B cell (primary cell): ENCODE measurements around the gene USP36. TPM values are rescaled to one million over a fixed set of nuclear protein-coding genes. Genes with fewer than 3 reads are reported as not detected.

ENCODE experiments used
- ATAC-seq: fragments of 200-7000 bp; cut with Tn5 transposase; one replicate; pipeline ENCODE4 v1.10.0; 2021; ENCODE audit warnings: low read depth, mild to moderate bottlenecking, moderate number of reproducible peaks, moderate library complexity
- CTCF ChIA-PET: fragments of 350-600 bp; sonication (Branson Sonifier 250); formaldehyde crosslinking; loops from one replicate; lab custom pipeline; 2021; ENCODE audit warnings: antibody characterized with exemption, inconsistent platforms; lab: Charles Lee
- POLR2A ChIA-PET: fragments of 350-600 bp; sonication (Branson Sonifier 250); formaldehyde crosslinking; loops from one replicate; lab custom pipeline; 2021; ENCODE audit warnings: antibody characterized with exemption; lab: Charles Lee
- DNase-seq: peaks from one replicate; pipeline ENCODE4 v3.0.0; 2013
- H2AFZ ChIP-seq: 2 replicates; pipeline ENCODE4 v1.6.1; 2012; ENCODE audit warnings: mild to moderate bottlenecking, low read depth, low read length; ENCODE audit not compliant: insufficient read depth, poor library complexity, severe bottlenecking
- H3K27ac ChIP-seq, 2 donors: 1 replicate in 1 of 2; 2 replicates in 1 of 2; pipeline ENCODE4 v1.5.1; 2012 to 2013; ENCODE audit warnings: low read length in 2 of 2, mild to moderate bottlenecking in 2 of 2, moderate library complexity in 1 of 2
- H3K27me3 ChIP-seq, 4 experiments: fragments of 200-600 bp in 1 of 4; sonication (generic) in 1 of 4; replicated peaks in 1 of 4; 1 replicate in 2 of 4; 2 replicates in 2 of 4; pipeline versions ENCODE4 v1.6.1 to v1.7.0; 2013 to 2016; ENCODE audit warnings: low read length in 3 of 4, mild to moderate bottlenecking in 2 of 4, mixed read lengths in 1 of 4, moderate library complexity in 1 of 4; ENCODE audit not compliant: insufficient read depth in 4 of 4, control insufficient read depth in 3 of 4; ENCODE audit errors: control extremely low read depth in 1 of 4
- H3K36me3 ChIP-seq, 2 experiments: replicated peaks in 1 of 2; 1 replicate in 1 of 2; 2 replicates in 1 of 2; pipeline versions ENCODE4 v1.6.1 to v1.7.1; 2013; ENCODE audit warnings: low read length in 1 of 2; ENCODE audit not compliant: insufficient read depth in 2 of 2, control insufficient read depth in 1 of 2; ENCODE audit errors: control extremely low read depth in 1 of 2, extremely low read depth in 1 of 2
- H3K4me1 ChIP-seq, 2 donors: fragments of 200-600 bp in 1 of 2; sonication (generic) in 1 of 2; 1 replicate in 1 of 2; 2 replicates in 1 of 2; pipeline versions ENCODE4 v1.5.1 to v1.6.1; 2013 to 2017; ENCODE audit warnings: low read length in 2 of 2; ENCODE audit not compliant: control insufficient read depth in 2 of 2, insufficient read depth in 2 of 2
- H3K4me2 ChIP-seq: replicated peaks from 2 replicates; pipeline ENCODE3; 2012; ENCODE audit warnings: mild to moderate bottlenecking, low read depth, low read length; ENCODE audit not compliant: poor library complexity, severe bottlenecking
- H3K4me3 ChIP-seq, 5 experiments: fragments of 200-600 bp in 1 of 5; sonication (generic) in 1 of 5; 1 replicate in 3 of 5; 2 replicates in 2 of 5; pipeline versions ENCODE4 v1.5.1 to v1.7.0; 2011 to 2016; ENCODE audit warnings: low read length in 4 of 5, mild to moderate bottlenecking in 4 of 5, low read depth in 2 of 5, control low read depth in 1 of 5, moderate library complexity in 1 of 5; ENCODE audit not compliant: insufficient read depth in 1 of 5; ENCODE audit errors: control extremely low read depth in 1 of 5, extremely low read depth in 1 of 5
- H3K79me2 ChIP-seq: fragments of 200-600 bp; sonication (generic); one replicate; pipeline ENCODE4 v1.6.0; 2016; ENCODE audit warnings: low read length; ENCODE audit not compliant: control insufficient read depth, insufficient read depth
- H3K9ac ChIP-seq: fragments of 200-600 bp; sonication (generic); 2 replicates; pipeline ENCODE4 v1.6.1; 2017; ENCODE audit warnings: mild to moderate bottlenecking, low read length, moderate library complexity
- H3K9me3 ChIP-seq, 3 donors: one replicate each; pipeline versions ENCODE4 v1.6.1 to v1.7.1; 2013; ENCODE audit warnings: low read length in 2 of 3; ENCODE audit not compliant: control insufficient read depth in 2 of 3, insufficient read depth in 1 of 3; ENCODE audit errors: control extremely low read depth in 1 of 3
- H4K20me1 ChIP-seq: 2 replicates; pipeline ENCODE4 v1.6.0; 2012; ENCODE audit warnings: mild to moderate bottlenecking, low read length; ENCODE audit not compliant: insufficient read depth, control insufficient read depth, poor library complexity, severe bottlenecking
- H3K27ac Mint-ChIP-seq: one replicate; pipeline ENCODE4 v1.8.0; 2021; ENCODE audit warnings: mixed read lengths
- H3K27me3 Mint-ChIP-seq: one replicate; pipeline ENCODE4 v1.8.0; 2021; ENCODE audit warnings: mixed read lengths
- H3K4me1 Mint-ChIP-seq: one replicate; pipeline ENCODE4 v1.8.0; 2021; ENCODE audit warnings: mixed read lengths
- H3K4me3 Mint-ChIP-seq: one replicate; pipeline ENCODE4 v1.8.0; 2021; ENCODE audit warnings: mixed read lengths
- H3K9me3 Mint-ChIP-seq: one replicate; pipeline ENCODE4 v1.8.0; 2022; ENCODE audit warnings: mixed read lengths; ENCODE audit not compliant: insufficient read depth
- EZH2 ChIP-seq: IDR thresholded peaks from 2 replicates; pipeline ENCODE4 v1.6.1; 2012; ENCODE audit warnings: borderline replicate concordance, low read depth, mild to moderate bottlenecking, moderate library complexity, low read length; ENCODE audit not compliant: insufficient read depth, poor library complexity, severe bottlenecking
- WGBS: methylation state at CpG from one replicate; pipeline ENCODE4 v1.1.5; 2013; ENCODE audit warnings: missing lambda C conversion rate; ENCODE audit not compliant: insufficient coverage; 5-methylcytosine and 5-hydroxymethylcytosine counted together
- intact Hi-C: fragments of 100-400 bp; cut with micrococcal nuclease; formaldehyde crosslinking; loops from one replicate; pipeline ENCODE4 v1.10.0; 2022
- polyA plus RNA-seq: library from polyadenylated mRNA; depleted of rRNA; stranded (reverse); fragments of >200 nt; gene quantifications from 2 replicates; pipeline ENCODE4 v1.2.3, GENCODE V29; 2012
- total RNA-seq, 2 donors: library from RNA; stranded (reverse); fragments of 120-200 nt in 1 of 2; gene quantifications; 1 replicate in 1 of 2; 2 replicates in 1 of 2; pipeline versions ENCODE4 v1.2.3 to v1.2.4, GENCODE V29; 2013 to 2022
- TF ChIP-seq, protein P1 (sequence below): fragments of 200-600 bp; IDR thresholded peaks from one replicate; pipeline ENCODE4 v1.8.0; 2022; ENCODE audit warnings: antibody characterized with exemption, mild to moderate bottlenecking

The USP36 gene
- total and polyA plus RNA-seq, 2 donors (not counting 1 experiment from before 2014, with no cell fraction given), result 52.2 to 137 TPM

DNA sequence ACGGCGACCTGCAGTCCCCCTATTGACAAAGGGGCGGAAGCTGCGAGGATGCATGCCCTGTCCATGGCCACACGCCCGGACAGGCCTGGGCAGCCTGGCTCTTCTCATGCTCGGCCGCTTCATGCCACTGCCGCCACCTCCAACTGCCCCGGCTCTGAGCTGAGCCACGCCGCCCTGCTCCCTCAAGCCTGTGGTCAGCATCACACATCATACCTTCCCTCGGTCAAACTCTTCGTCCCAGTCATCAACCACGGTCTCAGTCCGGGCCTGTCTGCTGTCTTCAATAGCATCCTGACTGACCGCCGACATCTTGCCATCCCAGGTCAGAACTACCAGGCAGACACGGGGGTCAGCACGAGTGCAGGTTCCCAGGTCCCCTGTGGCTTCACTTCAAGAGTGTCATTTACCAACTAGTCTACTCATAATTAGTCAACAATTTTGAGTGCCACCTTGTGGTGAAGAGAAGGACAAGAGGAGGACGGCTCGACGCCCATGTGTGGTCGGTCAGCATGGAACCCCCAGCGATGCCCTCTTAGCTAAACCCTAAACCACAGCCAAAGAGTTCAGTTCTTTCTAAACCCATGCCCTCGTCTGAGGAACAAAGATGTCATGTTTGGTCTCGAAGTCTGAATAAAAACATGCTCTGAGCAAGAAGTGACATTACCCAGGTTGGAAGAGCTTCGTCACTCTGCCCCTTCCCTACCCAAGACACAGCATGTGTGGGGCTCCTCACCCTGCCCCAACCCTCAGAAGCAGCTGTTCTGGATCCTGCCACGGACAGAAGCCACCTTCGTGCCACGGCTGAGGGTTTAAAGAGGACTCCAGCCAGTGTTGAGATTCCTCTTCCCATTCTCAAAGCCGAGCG lies 41.7 kb downstream of the USP36 start:
- no peak overlapping the region for H2AFZ ChIP-seq
- no peak overlapping the region for H3K4me3 Mint-ChIP-seq
- WGBS, result 97% methylated on average over 27 of the region's 33 CpGs
- ATAC-seq, result peak; percentile 56
- H3K27ac Mint-ChIP-seq, result peak overlapping the region; percentile 57
- H3K27ac ChIP-seq, result no peak overlapping the region
- H3K9me3 Mint-ChIP-seq, result no peaks in the 10 kb centered on the region
- DNase-seq, result peak; percentile 68
- no peaks in the 10 kb centered on the region for H3K9me3 ChIP-seq
- peaks cover 12% of the 10 kb centered on the region for H3K4me1 Mint-ChIP-seq
- no peak overlapping the region for H3K4me3 ChIP-seq
- peaks cover 6 to 8% of the 10 kb centered on the region in 2 donors for H3K4me1 ChIP-seq
- POLR2A ChIA-PET, result no interaction called here
- no peaks in the 10 kb centered on the region for H3K27me3 ChIP-seq
- peaks cover 50% of the 10 kb centered on the region for H3K79me2 ChIP-seq
- no peak overlapping the region for H3K9ac ChIP-seq
- H3K4me2 ChIP-seq, result no peak overlapping the region
- intact Hi-C loops, result loop anchor here (5.0 kb wide), 1 partner anchor 92 kb away; no protein-coding TSS in a partner anchor
- H3K36me3 ChIP-seq, result peaks cover 0 to 68% of the 10 kb centered on the region in 2 experiments
- H3K27me3 Mint-ChIP-seq, result no peaks in the 10 kb centered on the region
- CTCF ChIA-PET, result interaction anchor here (0.6 to 3.7 kb wide), 26 partner anchors 10 to 353 kb away, joined by 3 to 16 read pairs (median 3); no protein-coding TSS in a partner anchor
- no peak for TF ChIP-seq EZH2
- TF ChIP-seq, protein P1, sequence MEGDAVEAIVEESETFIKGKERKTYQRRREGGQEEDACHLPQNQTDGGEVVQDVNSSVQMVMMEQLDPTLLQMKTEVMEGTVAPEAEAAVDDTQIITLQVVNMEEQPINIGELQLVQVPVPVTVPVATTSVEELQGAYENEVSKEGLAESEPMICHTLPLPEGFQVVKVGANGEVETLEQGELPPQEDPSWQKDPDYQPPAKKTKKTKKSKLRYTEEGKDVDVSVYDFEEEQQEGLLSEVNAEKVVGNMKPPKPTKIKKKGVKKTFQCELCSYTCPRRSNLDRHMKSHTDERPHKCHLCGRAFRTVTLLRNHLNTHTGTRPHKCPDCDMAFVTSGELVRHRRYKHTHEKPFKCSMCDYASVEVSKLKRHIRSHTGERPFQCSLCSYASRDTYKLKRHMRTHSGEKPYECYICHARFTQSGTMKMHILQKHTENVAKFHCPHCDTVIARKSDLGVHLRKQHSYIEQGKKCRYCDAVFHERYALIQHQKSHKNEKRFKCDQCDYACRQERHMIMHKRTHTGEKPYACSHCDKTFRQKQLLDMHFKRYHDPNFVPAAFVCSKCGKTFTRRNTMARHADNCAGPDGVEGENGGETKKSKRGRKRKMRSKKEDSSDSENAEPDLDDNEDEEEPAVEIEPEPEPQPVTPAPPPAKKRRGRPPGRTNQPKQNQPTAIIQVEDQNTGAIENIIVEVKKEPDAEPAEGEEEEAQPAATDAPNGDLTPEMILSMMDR, result peak; percentile 59
- peaks cover 34% of the 10 kb centered on the region for H4K20me1 ChIP-seq
